Tibial nerve (tissue), 4 donors: ENCODE data around the gene CA9.

ENCODE experiments used
- EP300 ChIP-seq, 2 donors: sonication (generic); formaldehyde crosslinking; IDR thresholded peaks; one replicate each; pipeline ENCODE4 v1.6.1; 2017; ENCODE audit warnings: antibody characterized with exemption in 2 of 2, mild to moderate bottlenecking in 1 of 2
- POLR2A ChIP-seq, 2 donors: fragments of 450-650 bp; IDR thresholded peaks; one replicate each; pipeline ENCODE4 v1.6.1; 2017; ENCODE audit warnings: antibody characterized with exemption in 2 of 2, mild to moderate bottlenecking in 2 of 2, moderate library complexity in 2 of 2
- TF ChIP-seq, protein P1 (sequence below), 5 experiments: fragments of 200-600 bp in 3 of 5; fragments of 450-650 bp in 2 of 5; sonication (generic) in 3 of 5; IDR thresholded peaks; one replicate each; pipeline ENCODE4 v1.5.1; 2016 to 2019; ENCODE audit warnings: antibody characterized with exemption in 5 of 5, mild to moderate bottlenecking in 3 of 5, moderate library complexity in 2 of 5

DNA sequence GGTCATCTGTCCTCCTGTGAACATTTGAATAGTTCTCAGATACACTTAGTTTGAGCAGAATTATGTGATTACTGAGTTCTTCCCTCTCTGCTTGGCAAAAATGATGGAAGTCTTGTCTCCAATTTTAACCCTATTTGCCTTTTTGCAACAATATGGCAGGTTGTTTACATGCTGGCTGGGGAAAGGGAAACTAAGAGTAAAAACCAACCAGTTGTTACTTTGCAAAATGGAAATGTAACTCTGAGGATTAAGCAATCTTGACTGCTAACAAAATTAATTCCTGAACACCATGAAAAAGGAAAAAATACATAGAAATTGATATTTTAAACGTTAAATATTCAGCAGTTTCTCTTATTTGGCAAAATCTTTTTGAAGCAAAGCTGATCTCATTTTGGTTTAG lies 34.1 kb upstream of the CA9 start:
- no peak for TF ChIP-seq EP300 (IDR thresholded peaks at IDR 0.05)
- TF ChIP-seq, protein P1, sequence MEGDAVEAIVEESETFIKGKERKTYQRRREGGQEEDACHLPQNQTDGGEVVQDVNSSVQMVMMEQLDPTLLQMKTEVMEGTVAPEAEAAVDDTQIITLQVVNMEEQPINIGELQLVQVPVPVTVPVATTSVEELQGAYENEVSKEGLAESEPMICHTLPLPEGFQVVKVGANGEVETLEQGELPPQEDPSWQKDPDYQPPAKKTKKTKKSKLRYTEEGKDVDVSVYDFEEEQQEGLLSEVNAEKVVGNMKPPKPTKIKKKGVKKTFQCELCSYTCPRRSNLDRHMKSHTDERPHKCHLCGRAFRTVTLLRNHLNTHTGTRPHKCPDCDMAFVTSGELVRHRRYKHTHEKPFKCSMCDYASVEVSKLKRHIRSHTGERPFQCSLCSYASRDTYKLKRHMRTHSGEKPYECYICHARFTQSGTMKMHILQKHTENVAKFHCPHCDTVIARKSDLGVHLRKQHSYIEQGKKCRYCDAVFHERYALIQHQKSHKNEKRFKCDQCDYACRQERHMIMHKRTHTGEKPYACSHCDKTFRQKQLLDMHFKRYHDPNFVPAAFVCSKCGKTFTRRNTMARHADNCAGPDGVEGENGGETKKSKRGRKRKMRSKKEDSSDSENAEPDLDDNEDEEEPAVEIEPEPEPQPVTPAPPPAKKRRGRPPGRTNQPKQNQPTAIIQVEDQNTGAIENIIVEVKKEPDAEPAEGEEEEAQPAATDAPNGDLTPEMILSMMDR (IDR thresholded peaks at IDR 0.05), result no peak
- no peak for TF ChIP-seq POLR2A (IDR thresholded peaks at IDR 0.05)
